Measurements from ENCODE around the gene UBE2H.
"Not testable (repeated sequence)": the region's sequence is repeated elsewhere in the genome, so short reads cannot be mapped to it uniquely, and the experiment has no call there.

UBE2H gene

DNA sequence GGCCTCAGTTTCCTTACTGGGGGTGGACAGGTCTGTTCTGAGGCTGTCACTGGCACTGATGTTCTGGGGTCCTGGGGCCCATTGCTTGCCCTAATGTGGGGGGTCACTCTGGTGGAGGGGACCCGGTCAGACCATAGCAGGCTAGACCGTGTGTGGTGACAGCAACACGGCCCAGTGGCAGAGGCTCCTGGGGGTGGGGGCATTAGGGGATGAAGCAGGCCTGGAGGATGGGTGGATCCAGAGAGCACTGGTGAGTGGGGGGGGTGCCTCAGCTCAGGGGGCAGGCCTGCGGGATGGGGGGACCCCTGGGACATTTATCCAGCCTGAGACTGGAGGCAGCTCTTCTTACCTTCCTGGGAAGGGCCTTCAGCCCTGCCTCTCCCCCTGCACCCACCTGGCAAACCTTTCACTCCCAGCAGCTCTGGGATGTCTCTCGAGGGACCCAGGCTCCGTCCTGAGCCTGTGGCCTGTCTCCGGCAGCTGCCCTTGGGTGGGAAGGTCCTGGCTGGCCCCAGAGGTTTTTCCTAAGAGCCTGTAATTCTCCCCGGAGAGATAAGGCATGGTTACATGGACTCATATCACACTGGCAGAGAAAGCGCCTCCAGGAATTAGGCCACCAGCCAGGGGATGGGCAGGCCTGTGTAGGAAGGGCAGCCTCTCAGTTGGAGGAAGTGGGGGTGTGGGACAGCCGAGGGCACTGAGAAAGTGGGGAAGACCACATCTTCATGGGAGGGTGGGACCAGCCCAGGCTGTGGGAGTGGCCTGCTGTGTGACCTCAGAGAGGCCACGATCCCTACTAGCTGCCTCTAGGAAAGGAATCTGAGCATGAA lies 147.7 kb downstream of the UBE2H start:
- DNase-seq = no peak

DNA sequence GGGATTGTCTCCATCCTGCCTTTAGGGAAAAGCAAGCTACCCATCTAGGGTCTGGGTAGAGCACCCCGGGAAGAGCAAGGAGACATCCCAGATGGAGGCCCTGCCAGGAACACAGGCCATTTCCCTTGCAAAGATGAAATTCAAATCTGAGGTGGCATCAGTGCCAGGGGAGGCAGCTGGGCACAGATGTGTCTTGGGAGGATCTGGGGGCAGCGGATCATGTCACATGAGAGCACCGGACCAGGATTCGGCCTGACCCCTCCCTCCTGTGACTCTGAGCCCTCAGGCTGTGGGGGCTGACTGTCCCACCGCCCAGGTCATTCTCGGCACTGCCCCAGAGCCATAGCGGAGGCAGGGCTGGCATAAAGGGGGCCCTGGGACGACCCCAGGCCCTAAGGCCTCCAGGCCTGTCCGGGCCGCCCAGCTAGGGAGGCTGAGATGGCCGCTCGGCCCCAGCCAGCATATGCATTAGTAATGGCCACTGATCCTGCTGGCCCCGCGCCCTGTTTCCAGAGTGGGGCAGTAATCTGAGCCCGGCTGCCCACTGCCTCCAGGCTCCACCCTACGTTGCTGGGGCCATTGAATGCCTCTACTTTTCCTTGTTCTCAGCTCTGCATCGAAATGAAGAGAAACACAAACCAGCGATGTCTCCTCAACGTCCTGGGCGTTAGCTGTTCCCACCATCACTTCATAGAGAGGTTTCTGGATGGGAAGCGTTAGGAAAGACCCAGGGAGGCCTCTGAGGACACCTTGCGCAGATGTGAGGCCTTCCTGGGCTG lies 148.5 kb downstream of the UBE2H start:
- no peak for DNase-seq

DNA sequence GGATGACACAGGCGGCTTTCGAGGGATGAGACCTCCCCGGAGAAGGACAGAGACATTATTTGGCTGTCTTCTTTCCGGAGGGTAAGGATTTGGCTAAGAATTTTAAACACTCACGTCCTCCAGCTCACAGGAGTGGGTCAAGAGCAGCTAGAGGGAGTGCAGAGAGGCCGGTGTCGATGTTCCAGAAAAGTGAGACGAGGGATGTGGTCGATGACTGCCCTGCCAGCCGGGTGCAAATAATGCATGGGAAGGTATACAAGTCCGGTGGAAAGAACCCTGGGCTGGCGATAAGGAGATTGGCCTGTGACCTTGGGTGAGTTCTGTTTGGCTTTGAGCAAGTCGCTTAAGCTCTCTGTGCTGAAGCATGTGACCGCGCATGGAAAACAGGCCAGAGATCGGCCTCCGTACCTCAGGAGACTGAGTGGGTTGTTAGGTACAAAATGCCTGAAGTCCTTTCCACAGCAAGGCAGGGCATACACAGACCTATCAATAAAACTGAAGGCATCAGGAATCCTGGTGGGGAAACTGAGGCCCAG lies 149.1 kb downstream of the UBE2H start:
- no peak for DNase-seq

DNA sequence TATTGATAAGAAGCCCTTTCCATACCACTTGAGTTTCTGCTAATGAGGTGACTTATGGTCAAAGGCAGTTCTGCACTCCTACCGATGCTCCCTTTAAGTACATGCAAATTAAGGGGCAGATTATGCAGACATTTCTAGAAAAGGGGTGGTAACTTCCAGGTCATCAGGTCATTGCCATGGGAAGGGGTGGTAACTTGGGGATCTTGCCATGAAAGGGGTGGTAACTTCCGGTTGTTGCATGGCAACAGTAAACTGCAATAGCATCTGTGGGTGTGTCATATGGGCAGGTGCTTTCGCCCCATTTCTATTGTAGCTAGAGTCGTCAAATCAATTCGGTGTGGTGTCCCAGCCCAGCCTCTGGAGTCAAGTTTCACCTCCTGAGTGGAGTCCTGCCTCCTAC lies 150.9 kb downstream of the UBE2H start:
- DNase-seq = no peak

DNA sequence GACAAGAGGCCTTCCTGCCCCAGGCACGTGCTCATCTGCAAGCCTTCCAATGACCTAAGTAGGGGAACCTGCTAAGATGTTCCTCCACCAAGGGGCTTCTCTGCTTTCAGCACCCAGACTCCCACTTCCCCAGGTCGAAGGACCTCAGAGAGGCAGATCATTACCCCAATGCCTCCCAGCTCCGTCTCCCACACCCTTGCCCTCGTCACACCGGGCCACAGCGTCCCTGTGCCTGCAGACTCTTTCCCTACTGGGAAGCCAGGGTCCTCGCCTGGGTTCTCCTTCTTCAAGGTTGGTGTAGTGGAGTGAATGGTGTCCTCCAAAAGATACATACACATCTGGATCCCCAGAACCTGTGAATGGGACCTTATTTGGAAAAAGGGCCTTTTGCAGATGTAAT lies 151.9 kb downstream of the UBE2H start:
- no peak for DNase-seq

DNA sequence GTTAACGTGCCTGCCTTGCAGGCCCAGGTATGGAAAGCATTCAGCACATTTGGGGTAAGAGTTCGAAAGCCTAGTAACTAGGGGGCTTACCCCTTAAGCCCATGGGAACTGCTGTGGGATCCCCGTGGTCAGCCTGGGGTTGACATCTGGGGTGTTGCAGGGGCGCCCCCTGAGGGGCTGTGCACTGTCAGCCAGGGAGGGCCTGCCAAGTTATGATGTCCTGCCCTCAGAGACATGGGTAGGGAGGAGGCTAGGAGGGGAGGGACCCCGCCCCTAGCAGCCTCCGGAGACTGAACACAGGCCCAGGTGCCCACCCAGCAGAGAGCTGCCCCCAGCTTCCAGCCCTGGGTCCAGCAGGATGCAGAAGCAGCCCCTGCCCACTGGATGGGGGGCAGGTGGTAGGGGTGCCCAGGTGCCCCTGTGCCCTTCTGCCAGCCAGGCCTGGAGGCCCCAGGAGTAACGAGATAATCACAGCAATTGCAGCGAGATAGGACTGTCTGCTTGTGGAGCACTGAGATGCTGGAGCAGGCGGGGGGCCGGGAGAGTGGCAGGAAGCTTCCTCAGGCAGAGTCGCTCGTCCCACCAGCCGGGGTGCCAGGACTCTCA lies 153.3 kb downstream of the UBE2H start:
- DNase-seq = no peak

DNA sequence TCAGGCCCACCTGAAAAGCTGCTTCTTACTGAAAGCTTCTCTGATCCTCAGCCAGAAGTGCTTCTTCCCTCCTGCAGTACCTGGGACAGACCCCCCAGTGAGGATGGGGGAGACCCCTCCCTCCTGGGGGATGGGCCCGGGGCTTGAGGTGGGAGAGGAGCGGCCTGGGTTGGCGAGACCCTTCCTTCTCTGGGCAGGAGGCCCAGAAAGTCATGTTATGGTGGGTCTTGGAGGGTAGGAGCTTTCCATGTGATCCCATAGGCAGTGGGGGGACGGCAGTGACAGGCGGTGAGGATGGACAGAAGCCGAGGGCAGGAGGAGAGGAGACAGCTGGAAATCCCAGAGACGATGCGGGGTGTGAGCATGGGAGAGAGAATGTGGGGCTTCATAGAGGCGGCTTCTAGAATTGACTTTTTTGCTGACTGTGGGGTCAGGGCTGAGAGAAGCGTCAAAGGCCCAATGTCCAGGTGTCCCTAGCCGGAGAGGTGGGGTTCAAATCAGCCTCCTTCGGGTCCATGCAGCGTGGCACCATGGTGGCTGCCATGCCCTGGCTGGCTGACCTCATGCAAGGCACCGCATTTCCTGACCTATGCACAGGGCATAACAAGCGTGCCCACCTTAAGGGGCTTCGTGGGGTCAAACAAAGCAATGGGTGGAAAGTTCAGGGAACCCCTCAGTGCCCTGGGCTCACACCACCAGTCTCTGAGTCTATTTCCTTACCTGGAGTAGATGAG lies 154.0 kb downstream of the UBE2H start:
- no peak for DNase-seq

DNA sequence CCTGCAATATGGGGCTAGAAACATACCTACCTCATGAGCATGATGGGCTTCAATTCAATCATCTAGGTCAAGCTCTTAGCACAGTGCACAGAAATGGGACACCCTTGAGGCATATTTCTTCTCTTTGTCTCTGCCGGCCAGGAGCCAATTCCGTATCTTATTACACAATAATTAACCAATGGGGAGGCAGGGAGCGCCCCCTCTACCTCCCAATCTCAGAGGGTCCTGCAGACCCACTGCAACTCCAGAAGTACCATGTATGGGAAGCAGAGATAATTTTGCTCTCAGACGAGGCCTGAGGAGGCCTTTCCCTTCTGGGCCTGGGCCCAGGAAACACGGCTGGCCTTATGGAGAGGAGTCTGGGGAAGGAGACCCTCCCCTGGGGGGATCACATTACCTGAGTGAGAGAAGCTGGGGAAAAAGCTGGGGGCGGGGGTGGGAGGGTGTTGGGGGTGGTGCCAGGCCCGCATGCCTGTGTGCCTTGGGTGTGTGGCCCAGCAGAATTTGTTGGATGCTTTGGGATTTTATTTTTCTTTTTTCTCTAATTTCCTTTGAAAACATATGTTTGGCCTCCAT lies 155.5 kb downstream of the UBE2H start:
- DNase-seq = no peak

DNA sequence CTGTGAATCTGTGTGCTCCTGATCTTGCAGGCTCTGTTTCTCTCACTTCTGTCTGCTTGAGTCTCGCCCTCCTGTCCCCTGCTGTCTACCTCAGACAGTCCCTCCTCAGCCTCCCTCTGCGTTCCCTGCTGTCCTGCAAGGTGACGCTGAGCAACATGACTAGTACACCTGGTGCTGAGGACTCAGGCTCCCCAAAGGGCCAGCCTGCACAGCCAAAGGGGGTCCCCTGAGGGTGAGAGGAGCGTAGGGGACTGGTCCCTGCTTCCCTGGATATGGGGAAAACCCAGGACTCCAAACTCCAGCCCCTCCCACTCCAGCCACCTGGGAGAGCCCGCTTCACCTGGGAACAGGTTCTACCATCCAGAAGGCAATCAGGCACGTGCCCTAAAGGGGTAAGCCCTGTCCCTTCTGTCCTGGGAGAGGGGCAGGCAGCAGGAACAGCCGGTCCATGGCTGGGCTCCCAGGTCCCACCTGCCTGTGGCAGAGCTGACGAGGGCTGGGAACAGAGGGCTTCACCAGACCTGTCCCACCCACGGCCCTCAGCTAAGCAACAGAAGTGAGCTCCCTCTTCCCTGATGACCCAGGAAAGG lies 156.5 kb downstream of the UBE2H start:
- no peak for DNase-seq

DNA sequence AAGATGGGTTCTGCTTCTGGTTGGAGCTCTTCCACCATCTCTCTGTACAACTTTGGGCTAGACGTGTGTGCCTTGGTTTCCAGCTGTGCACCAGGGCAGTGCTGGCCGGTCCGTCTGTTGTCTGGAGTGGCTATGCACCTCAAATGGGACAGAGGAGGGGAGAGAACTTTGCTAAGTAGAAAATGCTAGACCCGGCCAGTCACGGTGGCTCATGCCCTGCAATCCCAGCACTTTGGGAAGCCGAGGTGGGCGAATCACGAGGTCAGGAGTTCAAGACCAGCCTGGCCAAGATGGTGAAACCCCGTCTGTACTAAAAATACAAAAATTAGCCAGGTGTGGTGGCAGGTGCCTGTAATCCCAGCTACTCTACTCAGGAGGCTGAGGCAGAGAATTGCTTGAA lies 158.3 kb downstream of the UBE2H start:
- not testable (repeated sequence) for DNase-seq

DNA sequence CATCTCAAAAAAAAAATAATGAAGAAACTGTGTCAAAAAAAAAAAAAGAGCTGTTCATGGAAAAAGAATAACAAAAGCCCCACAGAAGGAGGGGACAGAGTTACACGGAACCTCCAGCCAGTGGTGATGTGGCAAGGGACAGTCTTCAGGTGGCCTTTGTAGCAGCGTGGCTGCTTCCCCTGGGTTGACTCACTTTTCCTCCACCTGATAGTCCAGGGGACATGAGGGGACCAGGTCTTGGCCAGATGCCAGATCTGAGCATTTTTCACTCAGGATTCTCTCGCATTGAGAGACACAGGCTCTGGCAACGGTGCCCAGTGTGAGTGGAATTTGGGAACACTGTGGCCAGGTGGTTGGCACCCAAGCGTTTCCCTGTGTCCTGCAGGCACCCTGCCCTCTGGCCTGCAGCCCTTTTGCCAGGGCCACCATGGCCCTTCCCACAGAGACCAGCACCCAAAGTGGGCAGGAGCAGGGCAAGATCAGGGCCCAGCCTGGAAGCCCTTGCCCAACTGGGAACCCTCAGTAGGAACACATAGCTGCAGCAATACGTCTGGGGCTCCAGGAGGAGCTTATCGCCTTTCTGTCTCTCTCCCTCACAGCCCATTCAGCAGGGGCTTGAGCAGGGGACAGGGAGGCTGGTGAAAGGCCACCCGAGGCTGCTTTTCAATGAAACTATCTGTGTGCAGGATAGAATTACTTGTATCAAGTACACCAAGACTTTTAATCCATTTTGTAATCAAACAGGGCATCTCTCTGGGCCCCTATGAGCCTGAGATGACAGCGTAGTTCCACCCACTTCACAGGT lies 159.1 kb downstream of the UBE2H start:
- DNase-seq = no peak

DNA sequence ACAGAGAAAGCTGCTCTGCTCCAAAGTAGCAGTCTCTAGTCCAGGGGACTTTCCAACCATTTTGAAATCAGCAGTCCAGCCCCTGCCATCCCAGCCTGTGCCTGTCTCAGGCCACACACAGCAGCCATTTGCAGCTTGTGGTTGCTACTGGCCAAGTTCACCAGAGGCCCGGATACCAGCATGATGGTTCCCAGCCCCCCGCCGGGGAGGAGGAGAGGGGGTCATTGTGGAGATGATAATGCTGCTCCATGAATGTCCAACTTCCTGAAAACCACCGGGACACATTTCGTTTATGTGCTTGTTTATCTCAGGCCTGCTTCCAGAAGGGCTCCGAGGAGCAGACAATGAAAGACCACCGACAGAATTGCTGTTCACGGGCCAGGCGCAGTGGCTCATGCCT lies 160.0 kb downstream of the UBE2H start:
- DNase-seq = no peak

DNA sequence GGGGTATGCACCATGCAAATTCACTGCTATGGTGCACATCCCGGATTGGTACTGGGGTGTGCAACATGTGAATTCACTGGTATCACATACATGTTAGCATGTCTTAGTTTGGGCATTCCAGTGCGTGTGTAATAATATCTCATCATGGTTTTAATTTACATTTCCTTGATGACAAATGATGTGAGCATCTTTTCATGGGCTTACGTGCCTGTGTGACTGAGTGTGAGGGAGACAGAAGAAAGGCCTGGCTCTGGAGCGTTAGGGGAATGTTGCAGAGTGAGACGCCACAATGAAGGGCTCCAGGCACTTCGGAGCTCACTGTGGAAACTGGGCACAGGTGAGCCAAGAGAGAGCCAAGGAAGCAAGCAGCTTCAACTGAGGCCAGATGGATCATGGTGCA lies 162.6 kb downstream of the UBE2H start:
- DNase-seq = no peak

DNA sequence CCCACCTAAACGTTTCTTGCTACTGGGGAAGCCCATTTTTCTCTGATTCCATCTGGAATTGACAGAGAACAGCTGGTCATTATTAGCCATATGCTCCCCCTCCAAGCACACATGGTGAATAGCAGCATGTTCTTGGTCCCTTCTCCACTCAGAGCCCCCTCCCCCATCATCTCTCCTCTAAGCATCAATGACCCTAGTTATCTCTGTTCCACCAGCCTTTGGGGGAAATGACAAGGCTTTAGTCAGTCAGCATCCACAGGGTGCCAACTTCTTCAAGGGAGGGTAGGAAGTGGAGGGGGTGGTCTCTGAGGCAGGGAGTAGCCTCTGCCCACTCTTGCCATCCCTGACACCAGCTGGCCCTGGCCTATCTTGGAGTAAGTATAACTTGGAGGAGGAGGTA lies 163.1 kb downstream of the UBE2H start:
- no peak for DNase-seq

DNA sequence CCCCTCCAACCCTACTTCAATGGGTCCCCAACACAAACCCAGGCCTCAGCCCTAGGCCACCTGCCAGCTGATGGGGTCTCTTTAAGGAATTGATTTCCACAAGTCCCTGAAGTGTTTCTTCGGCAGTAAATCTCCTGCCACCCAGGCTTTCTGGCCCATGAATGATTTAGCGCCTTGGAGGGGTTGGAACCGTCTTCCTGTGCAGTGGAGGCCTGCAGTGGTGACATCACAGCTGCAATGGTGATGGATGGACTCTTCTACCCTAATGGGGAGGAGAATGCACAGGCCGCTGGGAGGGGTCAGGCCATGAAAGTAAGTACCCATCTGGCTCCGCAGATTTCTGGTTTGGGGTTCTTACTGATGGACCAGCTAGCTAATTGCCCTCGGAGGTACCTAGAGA lies 163.8 kb downstream of the UBE2H start:
- no peak for DNase-seq

DNA sequence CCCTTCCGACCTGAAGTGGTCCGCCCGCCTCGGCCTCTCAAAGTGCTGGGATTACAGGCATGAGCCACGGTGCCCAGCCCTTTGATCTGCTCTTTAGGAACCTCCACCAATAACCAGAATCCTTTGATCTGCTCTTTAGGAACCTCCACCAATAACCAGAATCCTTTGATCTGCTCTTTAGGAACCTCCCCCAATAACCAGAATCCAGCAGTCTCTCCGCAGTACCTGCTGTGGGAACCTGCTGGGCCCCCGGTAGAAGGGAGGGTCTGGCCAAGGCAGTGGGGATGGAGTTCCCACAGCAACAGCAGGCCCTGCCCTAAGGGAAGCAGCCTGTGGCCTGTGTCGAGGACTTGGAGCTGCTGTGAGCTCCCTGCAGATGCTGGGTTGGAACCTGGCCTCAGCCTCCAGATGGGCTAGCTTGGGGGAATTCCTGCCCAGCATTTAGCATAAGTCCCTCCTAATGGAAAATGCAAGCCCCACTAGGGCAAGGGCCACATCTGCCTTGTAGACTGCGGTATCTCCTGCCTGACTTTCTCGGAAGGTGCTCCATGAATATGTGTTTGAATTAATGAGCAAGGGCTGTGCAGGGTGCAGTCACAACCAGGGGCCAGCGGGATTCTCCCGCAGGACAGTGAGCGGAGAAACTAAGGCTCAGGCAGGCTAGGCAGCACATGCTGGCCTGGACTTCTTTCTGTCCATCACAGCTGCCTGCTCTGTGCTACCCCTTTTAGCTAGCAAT lies 165.8 kb downstream of the UBE2H start:
- DNase-seq = no peak

DNA sequence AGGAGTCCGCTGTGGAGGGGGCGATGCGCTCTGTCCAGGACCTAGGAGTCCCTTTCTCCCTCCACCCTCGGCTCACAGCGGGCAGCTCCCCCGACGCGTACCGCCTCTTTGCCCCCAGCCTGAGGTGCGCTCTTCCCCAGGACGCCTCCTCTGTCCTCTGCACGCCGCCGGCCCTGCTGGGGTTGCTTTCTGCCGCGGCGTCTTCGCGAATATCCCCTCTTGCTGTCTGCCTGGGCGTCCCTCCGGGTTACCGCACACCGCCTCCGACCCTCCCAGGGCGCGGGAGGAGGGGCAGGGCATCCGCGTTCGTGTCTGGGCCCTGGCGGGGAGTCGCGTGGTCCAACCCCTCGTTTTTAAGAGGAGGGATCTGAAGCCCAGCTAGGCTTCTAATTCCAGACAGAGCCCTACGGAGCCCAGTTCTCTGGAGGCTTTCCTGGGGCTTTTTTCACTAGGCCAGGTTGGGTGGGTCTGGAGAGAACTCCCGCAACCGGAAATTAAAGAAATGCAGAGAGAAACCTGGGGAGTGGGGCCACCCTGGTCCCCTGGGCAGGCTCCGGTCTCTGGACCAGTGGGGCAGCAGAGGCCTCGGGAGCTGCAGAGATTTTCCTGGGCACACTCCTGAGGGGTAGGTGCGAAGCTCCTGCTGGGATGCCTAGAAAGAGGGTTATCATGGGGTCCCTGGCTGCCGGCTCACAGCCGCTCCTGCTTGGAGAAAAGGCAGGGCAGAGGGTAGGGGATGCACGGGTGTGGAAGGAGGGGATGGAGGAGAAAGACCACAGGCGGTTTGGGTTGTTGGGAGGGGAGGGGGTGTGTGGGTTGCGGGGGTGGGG lies 166.9 kb downstream of the UBE2H start:
- DNase-seq = no peak

DNA sequence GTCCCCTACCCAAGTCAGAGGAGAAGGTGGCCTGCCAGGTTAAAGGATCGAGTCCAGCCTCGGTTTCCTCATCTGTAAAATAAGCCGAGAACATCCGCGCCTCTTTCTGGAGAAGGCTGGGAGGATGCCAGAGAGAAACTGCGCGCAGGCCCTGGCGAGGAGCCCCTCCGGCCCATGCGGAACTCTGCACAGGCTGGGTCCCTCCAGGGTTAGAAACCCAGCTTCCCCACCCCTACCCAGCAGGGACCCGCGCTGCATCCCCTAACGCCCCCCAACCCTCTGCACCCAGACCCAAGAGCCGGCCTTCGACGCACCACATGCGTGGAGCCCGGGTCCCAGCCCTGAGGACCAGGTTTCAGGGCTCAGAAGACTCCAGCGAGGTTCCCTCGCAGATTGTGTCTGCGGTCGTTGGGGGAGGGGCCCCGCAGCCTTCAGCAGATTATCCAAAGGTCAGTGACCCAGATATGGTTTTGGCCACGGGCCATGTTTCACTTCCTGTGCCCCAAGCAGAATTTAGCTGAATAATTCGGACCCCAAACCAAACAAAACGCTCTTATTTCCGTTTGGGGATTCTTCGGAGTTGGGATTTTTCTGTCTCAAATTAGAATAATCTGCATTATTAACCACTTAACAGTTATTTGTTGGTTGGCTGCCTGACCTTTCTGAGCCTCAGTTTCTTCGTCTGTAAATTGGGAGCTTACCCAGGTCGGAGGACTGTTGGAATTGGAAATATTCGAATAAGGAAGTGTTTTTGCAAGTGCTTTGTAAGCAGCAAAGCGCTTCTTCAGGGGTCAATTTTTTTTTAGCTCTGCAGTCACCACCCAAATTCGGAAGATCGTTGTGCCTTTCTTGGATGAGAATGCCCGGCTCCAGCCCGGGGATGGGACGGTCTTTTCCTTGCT lies 167.7 kb downstream of the UBE2H start:
- no peak for DNase-seq

DNA sequence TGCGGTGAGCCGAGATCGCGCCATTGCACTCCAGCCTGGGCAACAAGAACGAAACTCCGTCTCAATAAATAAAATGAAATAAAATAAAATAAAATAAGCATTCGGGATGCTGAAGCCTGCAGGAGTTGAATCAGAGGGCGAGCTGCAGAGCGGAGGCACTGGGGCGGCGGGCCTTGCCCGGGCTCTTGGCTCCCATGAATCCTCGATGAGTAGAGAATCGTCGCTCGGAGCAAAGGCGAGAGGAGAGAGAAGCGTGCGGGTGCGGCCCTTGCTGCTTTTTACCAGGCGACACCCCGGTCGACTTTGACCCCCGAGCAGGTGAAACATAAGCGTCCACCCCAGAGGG lies 168.3 kb downstream of the UBE2H start:
- no peak for DNase-seq

Measured in hippocampal formation (tissue), 2 donors.